Measurements from ENCODE around the gene ASPN.

DNA sequence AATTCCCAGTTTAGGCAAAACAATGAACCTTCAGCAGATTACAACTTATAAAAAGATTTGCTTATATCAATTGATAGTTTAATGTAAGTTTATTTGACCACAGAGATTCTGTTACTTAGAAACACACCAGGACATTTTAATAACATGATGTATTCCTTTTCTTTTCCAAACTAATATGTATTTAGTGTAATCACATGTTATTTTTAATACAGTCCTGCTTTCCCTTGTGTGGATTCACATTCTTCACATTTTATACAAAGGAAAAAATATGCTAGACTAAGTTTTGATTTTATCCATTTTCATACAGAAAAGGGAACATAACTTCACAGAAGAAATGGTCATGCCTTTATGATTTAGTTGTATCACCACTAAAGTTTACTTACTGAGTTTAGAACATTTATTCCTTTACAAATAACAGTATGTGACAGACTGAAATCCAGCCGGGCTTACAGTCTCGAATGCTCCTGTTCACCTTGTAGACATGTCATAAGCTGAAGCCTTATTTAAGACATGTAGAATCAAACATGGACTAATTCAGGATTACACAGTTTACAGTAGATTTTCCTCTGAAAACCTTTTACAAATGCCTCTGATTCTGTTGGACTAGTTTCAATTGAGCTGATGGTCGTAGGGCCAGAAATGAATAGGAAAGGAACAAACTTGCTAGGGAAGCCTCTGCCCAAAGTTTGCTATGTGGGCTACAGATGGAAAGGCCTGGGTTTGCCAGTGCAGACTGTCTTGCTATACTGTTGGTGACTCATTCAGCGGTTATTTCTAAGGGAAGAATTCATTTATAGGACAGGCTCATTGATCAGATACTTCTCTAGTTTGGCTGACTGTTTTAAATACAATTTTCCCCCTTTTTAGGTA lies 6.6 kb upstream of the ASPN start:
- no peak for TF ChIP-seq NCOA2 (CRISPR knock-in tag; IDR thresholded peaks at IDR 0.05)
- no peak for TF ChIP-seq AGO2 (optimal IDR thresholded peaks at IDR 0.05; ENCODE audit: low read depth, low read length)
- TF ChIP-seq, protein P1, sequence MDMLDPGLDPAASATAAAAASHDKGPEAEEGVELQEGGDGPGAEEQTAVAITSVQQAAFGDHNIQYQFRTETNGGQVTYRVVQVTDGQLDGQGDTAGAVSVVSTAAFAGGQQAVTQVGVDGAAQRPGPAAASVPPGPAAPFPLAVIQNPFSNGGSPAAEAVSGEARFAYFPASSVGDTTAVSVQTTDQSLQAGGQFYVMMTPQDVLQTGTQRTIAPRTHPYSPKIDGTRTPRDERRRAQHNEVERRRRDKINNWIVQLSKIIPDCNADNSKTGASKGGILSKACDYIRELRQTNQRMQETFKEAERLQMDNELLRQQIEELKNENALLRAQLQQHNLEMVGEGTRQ (IDR thresholded peaks at IDR 0.05; ENCODE audit: low read depth, low read length): no peak
- TF ChIP-seq, protein P1 (CRISPR knock-in tag; IDR thresholded peaks at IDR 0.05; ENCODE audit: borderline replicate concordance): no peak
- TF ChIP-seq, protein P2, sequence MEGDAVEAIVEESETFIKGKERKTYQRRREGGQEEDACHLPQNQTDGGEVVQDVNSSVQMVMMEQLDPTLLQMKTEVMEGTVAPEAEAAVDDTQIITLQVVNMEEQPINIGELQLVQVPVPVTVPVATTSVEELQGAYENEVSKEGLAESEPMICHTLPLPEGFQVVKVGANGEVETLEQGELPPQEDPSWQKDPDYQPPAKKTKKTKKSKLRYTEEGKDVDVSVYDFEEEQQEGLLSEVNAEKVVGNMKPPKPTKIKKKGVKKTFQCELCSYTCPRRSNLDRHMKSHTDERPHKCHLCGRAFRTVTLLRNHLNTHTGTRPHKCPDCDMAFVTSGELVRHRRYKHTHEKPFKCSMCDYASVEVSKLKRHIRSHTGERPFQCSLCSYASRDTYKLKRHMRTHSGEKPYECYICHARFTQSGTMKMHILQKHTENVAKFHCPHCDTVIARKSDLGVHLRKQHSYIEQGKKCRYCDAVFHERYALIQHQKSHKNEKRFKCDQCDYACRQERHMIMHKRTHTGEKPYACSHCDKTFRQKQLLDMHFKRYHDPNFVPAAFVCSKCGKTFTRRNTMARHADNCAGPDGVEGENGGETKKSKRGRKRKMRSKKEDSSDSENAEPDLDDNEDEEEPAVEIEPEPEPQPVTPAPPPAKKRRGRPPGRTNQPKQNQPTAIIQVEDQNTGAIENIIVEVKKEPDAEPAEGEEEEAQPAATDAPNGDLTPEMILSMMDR (CRISPR knock-in tag; IDR thresholded peaks at IDR 0.05): no peak
- no peak for TF ChIP-seq XRCC5 (optimal IDR thresholded peaks at IDR 0.05; ENCODE audit: low read length)
- TF ChIP-seq, protein P3, sequence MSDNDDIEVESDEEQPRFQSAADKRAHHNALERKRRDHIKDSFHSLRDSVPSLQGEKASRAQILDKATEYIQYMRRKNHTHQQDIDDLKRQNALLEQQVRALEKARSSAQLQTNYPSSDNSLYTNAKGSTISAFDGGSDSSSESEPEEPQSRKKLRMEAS (IDR thresholded peaks at IDR 0.05): no peak
- TF ChIP-seq FOXK1 (CRISPR knock-in tag; IDR thresholded peaks at IDR 0.05; ENCODE audit: borderline replicate concordance, low read depth): no peak
- TF ChIP-seq, protein P4, sequence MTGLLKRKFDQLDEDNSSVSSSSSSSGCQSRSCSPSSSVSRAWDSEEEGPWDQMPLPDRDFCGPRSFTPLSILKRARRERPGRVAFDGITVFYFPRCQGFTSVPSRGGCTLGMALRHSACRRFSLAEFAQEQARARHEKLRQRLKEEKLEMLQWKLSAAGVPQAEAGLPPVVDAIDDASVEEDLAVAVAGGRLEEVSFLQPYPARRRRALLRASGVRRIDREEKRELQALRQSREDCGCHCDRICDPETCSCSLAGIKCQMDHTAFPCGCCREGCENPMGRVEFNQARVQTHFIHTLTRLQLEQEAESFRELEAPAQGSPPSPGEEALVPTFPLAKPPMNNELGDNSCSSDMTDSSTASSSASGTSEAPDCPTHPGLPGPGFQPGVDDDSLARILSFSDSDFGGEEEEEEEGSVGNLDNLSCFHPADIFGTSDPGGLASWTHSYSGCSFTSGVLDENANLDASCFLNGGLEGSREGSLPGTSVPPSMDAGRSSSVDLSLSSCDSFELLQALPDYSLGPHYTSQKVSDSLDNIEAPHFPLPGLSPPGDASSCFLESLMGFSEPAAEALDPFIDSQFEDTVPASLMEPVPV (CRISPR knock-in tag; IDR thresholded peaks at IDR 0.05): no peak
- TF ChIP-seq TBL1XR1 (IDR thresholded peaks at IDR 0.05; ENCODE audit: borderline replicate concordance, low read length, partially characterized antibody): no peak
- TF ChIP-seq, protein P5, sequence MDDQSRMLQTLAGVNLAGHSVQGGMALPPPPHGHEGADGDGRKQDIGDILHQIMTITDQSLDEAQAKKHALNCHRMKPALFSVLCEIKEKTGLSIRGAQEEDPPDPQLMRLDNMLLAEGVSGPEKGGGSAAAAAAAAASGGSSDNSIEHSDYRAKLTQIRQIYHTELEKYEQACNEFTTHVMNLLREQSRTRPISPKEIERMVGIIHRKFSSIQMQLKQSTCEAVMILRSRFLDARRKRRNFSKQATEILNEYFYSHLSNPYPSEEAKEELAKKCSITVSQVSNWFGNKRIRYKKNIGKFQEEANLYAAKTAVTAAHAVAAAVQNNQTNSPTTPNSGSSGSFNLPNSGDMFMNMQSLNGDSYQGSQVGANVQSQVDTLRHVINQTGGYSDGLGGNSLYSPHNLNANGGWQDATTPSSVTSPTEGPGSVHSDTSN (CRISPR knock-in tag; IDR thresholded peaks at IDR 0.05; ENCODE audit: borderline replicate concordance): no peak
- TF ChIP-seq MTF1 (CRISPR knock-in tag; IDR thresholded peaks at IDR 0.05): no peak
- no peak for TF ChIP-seq SIX1 (CRISPR knock-in tag; IDR thresholded peaks at IDR 0.05; ENCODE audit: borderline replicate concordance)
- TF ChIP-seq EZH2 (conservative IDR thresholded peaks at IDR 0.05; ENCODE audit: low read depth, low read length): no peak
- TF ChIP-seq SIN3A (IDR thresholded peaks at IDR 0.05; ENCODE audit: borderline replicate concordance, low read depth, low read length): no peak

All from HepG2 (cell line).